ENCODE measurements around the gene RILP.

Gene RILP

DNA sequence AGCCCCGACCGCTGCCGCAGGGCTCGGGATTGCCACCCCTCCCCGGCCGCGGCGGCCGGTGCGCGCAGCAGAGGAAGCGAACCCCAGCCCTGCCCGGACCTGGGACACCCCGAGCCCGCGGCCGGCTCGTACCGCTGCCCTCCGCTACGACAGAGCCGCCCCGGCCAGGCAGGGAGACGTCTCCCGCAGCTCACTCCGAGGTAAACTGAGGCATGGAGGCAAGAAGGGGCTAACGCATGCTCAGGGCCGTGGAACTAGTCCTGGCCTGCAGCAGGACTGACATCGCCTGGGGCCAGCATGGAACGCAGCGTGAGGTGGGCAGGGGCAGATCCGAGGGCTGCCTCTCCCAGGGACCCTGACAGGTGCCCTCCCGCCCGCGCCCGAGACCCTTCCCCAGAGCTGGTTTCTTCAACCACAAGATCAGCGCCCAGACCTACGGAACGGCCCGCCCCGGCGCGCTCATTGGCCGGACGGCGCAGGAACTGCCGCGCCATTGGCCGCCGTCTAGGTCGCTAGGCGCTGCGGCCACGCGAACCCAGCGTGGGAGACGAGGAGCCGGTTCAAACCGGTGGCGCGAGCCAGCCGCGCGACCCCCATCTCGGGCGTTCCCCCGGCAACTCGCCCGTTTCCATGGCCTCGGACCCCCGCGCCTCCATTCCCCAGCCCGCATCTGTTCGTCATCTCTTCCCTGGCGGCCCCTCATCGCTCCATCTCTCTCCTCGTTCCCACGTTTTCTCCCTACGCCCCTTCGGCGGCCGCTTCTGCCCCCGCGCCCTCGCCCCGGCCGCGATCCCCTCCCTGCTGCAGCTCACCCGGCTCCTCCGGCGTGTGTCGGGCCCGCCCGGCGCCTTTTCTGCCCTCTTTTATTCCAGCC, 21.4 kb downstream of the RILP start, which contains the start of gene SLC43A2:
TSS of gene SLC43A2 (minus strand) at position 853 of the 874 bp plus-strand sequence. CDS start 960 bp downstream, outside the sequence.
- peak; percentile 52 to 77 (median 63) for DNase-seq

DNA sequence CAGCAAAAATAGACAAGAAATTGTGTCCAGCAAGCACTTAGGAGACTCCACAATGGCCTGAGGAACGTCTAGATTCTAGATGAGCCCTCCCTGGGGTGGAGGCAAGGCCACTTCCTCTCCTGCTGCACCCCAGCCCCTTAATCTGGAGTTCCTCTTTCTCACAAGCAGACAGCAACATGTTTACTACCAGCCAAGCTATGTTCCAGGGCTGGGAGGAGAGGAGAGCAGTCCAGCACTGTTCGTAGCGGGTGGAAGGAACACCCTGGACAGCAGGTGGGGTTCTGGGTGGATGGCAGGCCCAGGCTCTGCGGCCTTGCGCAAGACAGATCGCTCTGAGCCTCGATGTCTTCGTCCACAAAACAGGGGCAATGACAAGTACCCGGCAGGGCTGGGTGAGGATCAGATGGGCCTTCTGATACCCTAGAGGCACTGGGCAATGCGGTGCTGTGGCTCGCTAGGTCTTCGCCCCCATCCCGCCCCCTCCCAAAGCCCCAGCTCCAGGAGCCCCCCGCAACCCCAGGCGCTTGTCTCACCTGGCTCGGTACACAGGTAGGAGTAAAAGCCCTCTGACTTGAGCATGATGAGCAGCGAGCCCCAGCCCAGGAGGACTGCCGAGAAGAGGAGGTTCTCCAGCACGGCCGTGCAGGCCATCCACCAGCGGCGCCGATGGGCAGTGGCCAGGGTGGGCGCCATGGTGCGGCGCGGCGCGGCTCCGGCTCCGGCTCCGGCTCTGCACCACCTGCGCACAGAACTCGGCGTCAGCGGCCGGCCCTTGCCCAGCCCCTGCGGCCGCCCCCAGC, 22.3 kb downstream of the RILP start:
- DNase-seq = no peak

DNA sequence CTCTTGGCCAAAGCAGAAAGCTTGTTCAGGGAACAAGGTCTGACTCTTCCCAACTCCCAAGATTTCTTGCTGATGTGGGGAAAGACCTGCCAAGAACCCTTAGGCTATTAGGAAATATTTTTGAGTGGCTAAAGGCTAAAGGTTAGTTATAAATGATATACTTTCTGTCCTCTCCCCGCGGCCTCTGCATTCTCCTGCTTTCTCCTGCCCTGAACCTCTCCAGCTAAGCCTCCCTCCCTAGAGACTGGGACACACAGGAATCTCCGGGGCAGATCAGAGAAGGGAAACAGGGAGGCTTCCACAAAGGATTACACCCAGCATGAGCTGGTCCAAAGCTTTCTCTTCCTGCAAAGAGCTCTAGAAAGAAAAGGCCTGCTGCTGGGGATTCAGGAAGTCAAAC, 23.3 kb downstream of the RILP start:
- no peak for DNase-seq

DNA sequence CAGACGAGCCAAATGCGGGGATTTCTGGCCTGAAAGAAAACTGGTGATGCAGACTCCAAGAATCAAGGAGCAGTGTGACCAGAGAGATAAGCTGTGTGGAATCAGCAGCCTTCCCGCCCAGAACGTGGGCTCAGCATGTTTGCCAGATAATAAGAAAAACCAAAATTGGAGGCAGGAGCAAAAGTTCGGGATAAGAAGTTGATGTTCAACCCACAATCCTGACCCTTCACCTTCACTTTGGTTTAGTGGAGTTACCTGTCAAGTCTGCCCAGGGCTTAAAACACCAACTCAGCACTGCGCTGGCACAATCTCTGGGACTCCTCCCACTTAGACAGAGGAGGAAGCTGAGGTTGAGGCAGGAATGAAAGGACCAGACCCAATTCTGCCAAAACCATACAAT, 24.1 kb downstream of the RILP start:
- no peak for DNase-seq

DNA sequence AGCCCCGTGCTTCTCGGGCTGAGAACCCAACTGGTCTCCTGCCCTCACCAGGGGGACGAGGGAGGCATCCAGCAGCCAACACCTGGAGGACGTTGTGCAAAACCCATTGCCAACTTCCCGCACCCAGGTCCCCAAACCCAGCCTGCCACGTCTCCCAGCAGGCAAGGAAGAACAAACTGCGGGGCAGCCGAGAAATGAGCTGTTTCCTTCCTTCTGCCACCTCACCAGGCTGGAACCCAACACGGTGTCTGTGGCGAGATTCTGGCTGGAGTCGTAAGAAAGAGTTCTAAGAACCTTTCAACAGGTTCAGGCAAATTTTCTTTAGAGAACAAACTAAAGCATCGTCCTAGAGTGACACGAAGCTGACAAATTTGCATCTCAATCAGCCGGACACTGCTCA, 24.6 kb downstream of the RILP start:
- no peak for DNase-seq

DNA sequence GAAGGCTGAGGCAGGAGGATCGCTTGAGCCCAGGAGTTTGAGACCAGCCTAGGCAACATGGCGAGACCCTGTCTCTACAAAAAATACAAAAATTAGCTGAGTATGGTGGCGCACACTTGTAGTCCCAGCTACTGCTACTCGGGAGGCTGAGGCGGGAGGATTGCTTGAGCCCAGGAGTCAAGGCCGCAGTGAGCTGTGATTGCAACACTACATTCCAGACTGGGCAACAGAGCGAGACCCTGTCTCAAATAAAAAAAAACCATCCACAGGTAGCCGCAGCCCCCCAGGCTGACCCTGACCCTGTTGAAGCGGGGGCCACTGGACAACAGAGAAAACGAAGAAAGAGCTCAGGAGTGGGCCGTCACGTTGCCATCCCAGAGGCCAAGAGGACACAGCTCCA, 25.0 kb downstream of the RILP start:
- no peak for DNase-seq

DNA sequence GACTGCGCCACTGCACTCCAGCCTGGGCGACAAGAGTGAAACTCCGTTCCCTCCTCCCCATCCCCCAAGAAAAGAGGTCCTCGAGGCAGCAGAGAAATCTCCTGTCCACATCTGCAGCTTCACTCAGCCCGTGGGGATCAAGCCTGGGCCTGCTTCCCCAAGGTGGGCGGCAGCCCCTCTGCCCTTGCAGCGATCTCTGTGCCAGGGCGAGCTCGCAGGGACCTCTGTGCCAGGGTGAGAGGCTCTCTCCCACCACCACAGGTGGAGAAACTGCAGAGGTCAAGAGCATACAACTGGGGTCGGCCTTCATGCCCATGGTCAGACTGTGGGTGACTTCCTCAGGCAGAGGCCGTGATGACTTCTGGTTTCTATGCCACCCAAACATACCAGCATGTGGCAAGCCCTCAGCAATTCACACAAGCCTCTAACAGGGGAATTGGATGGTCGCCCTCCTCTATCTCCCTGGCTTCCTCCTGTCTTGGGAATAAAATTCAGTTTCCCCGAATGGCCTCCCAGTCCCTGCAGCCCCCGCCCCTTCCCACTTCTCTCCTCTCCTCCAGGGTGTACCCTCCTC, 26.5 kb downstream of the RILP start:
- DNase-seq = no peak

DNA sequence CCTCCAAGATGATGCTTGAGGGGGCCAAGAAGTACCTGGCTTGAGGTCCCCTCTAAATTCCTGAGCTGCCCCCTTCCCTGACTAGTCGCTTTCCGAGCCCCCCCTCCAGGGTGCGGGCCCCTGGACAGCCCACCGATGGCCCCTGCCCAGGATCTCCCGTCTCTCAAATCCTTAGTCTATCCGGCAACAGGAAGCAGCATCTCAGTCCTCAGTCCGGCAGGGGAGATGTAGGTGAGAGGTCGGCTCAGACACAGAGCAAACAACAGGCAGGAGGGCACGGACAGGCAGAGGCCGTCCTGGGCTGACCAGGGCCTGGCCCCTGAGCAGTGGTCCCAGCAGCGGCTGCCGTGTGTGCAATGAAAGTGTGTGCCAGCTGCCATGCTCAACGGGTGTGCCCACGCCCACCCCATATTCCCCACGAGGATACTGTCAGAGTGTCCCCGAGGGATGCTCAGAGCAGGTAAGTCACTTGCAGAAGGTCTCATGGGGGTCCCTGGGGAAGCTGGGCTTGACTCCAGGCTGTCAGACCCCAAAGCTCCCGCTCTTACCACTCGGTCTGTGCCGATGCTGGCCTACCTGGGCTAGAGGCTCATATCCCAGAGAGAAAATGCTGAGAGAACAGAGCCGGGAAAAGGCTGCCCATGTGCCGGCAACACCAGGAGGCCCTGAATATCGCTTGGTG, 28.3 kb downstream of the RILP start:
- no peak for DNase-seq

DNA sequence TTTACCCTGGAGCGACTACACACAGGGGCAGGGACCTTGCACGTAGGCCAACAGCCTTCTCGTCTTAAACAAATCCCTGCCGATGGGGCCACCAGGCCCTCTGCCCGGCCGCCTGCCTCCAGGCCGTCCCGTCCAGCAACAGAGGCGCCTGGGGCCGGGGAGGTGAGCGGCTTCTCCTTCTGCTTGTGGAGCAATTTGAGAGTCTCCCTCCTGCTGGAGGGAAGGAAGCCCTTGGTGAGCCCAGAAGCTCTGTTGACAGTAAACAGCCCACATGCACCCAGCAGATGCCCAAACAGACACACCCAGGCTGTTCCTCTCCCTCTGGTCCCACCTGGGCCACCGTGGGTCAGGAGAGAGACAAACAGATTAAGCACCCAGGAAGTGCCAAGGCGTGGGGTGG, 29.2 kb downstream of the RILP start:
- DNase-seq = no peak

DNA sequence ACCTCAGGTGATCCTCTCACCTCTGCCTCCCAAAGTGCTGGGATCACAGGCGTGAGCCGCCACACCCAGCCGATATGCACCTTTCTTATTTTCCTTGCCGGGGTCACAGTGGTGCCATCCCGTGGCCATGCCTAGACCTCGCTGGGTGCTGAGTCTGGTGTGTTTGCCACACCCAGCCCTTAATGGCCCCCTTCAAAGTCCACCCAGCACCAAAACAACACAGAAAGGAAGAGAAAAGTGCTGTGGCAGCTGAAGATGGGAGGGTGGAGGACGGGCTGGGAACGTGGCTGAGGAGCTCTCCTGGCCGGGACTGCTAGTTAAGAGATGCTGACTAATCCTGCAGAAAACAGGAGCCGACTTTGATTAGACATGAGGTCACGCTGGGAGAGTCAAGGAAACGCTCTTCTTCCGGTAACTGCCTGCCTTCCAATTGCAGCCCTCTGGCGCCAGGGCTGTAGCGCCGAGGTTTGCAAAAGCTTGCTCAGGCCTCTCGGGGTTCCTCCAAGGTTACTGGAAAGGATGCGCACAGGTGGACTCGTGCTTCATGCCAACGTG, 32.0 kb downstream of the RILP start:
- DNase-seq = no peak

DNA sequence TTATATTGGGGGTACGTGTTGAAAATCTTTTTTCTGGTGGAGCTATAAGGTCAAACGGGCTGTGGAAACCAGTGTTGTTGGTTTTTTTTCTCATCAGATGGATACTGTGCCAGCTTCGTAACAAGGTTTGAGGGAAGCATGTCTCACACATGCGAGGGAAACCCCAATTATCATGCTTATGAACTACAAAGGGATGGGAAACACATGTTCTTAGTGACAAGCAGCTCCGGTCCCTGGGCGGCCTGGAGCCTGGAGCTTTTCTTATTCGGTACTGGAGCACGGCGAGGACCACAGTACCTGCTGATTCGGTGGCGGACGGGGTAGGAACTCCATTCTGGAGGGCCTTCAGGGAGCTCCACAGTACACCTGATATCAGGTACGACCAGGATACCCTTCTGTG, 33.6 kb downstream of the RILP start:
- DNase-seq = no peak

DNA sequence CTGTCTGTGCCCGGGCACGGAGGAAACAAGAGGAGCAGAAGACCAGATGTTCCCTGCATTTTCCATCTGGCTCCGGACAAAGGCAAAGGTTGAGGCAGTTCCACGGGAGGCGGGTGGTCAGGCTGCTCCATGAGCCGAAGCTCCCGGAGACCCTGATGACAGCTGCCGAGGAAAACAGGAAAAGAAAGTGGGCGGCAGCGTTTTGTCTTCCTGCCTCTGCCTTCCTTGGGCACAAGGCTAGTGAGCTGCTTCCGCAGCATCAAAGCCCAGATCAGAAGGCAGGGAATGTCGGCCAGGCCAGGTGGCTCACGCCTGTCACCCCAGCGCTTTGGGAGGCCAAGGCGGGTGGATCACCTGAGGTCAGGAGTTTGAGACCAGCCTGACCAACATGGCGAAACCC, 37.3 kb downstream of the RILP start:
- no peak for DNase-seq

DNA sequence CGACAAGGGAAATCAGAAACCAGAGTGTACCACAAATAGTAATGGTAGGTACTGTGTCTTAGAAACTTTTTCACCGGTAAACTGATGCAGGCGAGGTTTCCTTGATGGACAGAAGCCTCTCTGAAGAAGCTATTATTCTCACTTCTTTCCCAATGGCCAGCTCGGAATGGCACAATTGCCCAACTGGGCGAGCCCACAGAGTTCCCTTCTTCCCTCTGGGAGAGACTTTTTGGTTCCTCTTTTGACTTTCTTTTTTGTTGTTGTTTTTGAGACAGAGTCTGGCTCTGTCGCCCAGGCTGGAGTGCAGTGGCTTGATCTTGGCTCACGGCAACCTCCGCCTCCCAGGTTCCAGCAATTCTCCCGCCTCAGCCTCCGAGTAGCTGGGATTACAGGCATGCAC, 38.0 kb downstream of the RILP start:
- no peak for DNase-seq

DNA sequence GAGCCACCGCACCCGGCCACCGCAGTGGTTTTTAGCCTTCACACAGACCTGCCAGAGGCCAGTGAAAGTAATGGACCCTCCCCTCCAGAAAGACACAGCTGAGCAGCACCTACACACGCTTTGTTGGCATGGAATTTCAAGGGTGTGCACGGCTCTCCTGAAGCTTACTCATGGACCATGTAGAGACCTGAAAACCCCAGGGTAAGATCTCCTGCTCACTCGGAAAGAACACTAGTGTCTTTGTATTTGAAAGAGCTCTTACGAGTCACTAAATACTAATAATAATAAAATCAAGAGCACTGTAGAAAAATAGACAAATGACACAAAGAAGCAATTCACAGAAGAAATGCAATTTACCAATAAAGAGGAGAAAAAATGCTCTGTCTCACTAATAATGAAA, 41.0 kb downstream of the RILP start:
- DNase-seq = no peak

DNA sequence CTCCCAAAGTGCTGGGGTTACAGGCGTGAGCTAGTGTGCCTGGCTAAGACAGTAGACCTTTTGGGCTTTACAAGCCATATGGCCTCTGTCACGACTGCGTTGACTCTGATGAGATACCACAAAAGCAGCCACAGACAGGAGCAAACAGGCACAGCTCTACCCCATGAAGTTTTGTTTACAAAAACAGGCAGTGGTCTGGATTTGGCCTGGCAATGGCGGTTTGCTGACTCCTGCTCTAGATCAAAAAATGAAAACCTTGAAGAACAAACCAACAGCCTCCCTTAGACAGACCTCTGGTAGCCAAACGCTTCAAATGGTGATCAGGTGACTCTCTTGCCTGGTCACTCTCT, 41.7 kb downstream of the RILP start:
- DNase-seq = no peak

DNA sequence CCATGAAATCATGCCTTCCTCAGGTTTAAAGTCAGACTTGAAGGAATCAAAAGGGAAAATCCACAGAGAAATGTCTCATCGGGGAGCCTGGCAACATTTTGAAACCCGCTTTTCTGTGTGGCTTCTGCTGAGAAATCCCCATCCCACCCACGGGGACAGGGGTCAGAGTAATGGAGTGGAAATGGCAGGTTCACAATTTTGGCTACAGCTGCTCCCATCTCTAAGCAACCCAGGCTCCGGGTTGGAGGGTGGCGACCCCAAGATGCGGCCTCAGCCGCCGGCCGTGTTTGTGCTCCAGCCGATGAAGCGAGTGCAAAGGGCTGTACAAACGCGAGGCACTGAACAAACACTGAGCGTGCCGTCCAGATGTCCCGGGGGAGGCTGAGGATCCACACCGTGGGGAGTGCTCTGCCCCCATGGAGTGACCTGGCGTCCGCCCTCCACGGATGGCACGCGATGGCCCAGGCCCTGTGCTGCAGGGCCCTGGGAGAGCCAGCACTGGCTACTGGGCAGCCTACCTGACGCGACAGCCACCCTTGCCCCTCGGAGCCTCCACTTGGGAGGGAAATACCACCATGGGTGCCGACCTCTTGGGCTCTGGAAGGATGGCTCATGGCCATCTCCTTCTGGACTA, 43.2 kb downstream of the RILP start:
- no peak for DNase-seq

DNA sequence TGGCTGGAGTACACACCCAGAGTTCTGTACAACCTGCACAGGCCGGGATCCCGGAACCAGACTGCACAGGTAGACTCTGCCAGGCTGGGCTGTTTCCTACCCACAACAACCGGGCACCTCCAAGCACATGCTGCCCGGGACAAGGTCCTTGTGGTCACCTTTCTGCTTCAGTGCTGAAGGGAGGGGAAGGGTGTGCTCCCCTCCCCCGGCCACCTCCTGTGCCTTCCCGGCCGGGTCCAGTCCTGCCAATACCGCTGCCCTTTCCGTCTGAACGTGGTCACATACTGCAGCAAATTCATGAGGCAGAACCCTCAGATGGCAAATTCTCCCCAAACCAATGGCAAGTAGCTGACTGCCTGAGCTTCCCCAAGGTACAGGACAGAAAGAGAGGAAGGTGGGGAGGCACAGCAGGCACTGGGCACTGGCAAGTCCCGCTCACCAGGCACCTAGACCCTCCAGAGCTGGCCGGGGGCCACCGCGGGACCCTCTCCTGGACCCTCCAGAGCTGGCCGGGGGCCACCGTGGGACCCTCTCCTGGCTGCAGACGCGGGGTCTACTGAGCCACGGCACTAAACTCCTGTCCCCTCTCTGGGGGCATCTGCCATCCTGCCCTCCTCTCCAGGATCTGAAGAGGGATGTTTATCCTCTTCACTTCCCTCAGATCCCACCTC, 43.9 kb downstream of the RILP start:
- DNase-seq = no peak

DNA sequence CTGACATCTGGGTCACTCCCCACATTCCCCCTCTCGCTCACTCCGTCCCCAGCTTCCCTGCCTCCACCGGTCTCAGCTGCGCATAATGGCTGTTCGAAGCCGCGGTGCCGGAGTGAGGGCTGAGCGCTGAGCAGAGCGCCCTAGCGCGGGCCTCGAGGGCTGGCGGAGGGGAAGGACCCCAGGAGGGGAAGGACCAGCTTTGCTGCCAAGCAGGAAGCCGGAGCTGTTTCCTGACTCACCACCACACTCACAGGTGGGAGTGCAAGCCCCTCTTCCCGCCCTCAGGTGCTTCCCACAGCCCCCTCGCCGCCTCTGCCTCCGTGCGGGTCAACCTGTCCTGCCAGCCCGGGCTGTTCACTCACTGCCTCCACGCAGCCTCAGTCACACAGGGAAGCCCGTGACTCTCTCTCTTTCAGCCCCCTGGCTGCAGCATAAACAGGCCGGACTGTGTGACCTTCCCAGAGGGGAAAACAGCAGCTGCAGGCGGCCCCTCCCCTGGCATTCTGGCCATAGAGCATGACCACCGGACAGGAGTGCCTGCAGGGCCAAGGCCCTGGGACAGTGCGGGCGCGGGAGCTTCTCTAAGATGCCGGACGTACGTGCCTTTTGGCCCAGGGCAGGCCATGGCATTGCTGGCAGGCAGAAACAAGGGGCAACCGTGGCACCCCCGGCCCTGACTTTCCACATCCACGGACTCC, 44.7 kb downstream of the RILP start:
- DNase-seq = no peak

DNA sequence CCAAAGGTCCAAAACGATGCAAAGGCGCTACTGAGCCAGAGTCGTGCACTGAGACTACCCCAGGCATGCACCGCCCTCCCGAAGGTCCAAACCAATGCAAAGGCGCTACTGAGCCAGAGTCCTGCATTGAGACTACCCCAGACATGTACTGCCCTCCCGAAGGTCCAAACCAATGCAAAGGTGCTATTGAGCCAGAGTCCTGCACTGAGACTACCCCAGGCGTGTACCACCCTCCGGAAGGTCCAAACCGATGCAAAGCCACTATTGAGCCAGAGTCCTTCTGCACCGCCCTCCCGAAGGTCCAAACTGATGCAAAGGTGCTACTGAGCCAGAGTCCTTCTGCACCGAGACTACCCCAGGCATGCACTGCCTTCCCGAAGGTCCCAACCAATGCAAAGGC, 48.1 kb downstream of the RILP start:
- DNase-seq = no peak

DNA sequence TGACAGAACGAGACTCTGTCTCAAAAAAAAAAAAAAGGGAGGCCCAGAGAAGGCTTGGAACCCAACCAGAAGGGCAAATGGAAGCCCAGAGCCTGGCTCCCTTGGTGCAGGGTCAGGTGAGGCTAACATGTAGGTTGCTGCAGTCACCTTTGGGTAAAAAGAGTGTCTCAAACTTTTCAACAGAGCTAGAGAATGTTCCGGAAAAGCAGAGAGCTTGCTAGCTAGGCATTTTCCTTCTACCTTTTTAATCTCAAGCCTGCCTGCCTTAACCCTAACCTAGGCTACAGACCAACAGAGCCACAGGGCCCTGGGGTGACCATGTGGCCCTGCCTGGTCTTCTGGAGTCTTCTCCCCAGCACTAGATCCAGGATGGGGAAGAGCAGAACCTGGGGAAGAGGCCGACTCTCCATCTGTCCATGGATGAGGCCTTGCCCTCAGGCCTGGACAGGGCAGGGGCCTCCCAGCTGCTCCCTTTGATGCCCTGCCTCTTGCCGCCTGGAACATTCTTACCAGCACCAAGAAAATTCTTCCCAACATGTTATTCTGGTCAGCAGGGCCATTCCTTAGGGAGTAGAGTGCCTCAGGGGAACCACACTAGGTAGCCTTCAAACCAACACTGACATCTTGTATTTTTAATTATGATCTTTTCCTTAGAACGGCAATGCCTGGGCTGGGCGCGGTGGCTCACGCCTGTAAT, 51.1 kb downstream of the RILP start:
- no peak for DNase-seq

Measured in T-helper 2 cell (primary cell).